SK-N-SH (cell line): ENCODE results near the gene BCO1. TPM values are rescaled to one million over a fixed set of nuclear protein-coding genes. Genes with fewer than 3 reads are reported as not detected.

Source experiments
- CTCF ChIA-PET: fragments of 300-600, 350-600 bp; formaldehyde crosslinking; extraction: SDS; loops from one replicate; lab custom pipeline; 2021; lab: Yijun Ruan, JAX
- POLR2A ChIA-PET: fragments of 350-600 bp; sonication (Branson Sonifier 250); formaldehyde crosslinking; extraction: SDS; loops from one replicate; lab custom pipeline; 2020; ENCODE audit warnings: antibody characterized with exemption, inconsistent platforms; lab: Yijun Ruan, JAX
- DNase-seq: peaks from one replicate; pipeline ENCODE4 v3.0.0; 2012
- H2AFZ ChIP-seq: fragments of 200-600 bp; sonication (generic); 2 replicates; pipeline ENCODE4 v1.8.1; 2016; ENCODE audit warnings: antibody characterized with exemption, mild to moderate bottlenecking, low read depth
- H3F3A ChIP-seq: fragments of 200-600 bp; sonication (generic); replicated peaks from 2 replicates; pipeline ENCODE3; 2016; ENCODE audit warnings: antibody characterized with exemption, mild to moderate bottlenecking; ENCODE audit not compliant: insufficient read depth
- H3K27ac ChIP-seq, 2 experiments: fragments of 200-500 bp in 1 of 2; fragments of 200-600 bp in 1 of 2; sonication (Bioruptor generic) in 1 of 2; sonication (generic), shearing (Covaris generic) in 1 of 2; 2 replicates each; pipeline versions ENCODE4 v1.5.1 to v1.6.1; 2014 to 2016; ENCODE audit warnings: low read depth in 2 of 2, inconsistent platforms in 1 of 2, low read length in 1 of 2, mild to moderate bottlenecking in 1 of 2, mixed read lengths in 1 of 2
- H3K27me3 ChIP-seq: fragments of 200-600 bp; sonication (generic), shearing (Covaris generic); 2 replicates; pipeline ENCODE4 v1.6.1; 2016; ENCODE audit warnings: mixed run types; ENCODE audit not compliant: insufficient read depth
- H3K36me3 ChIP-seq, 2 experiments: fragments of 200-500 bp in 1 of 2; fragments of 200-600 bp in 1 of 2; sonication (Bioruptor generic) in 1 of 2; sonication (generic) in 1 of 2; replicated peaks in 1 of 2; 2 replicates each; pipeline versions ENCODE3 to v1.5.1; 2014 to 2016; ENCODE audit warnings: low read length in 1 of 2, mild to moderate bottlenecking in 1 of 2; ENCODE audit not compliant: insufficient read depth in 2 of 2, control insufficient read depth in 1 of 2
- H3K4me1 ChIP-seq, 2 experiments: fragments of 200-500 bp in 1 of 2; fragments of 200-600 bp in 1 of 2; sonication (Bioruptor generic) in 1 of 2; sonication (generic), shearing (Covaris generic) in 1 of 2; 2 replicates each; pipeline versions ENCODE4 v1.5.1 to v1.6.1; 2014 to 2016; ENCODE audit warnings: low read depth in 1 of 2, low read length in 1 of 2, mixed run types in 1 of 2; ENCODE audit not compliant: insufficient read depth in 2 of 2, control insufficient read depth in 1 of 2
- H3K4me2 ChIP-seq: fragments of 200-600 bp; sonication (generic), shearing (Covaris generic); 2 replicates; pipeline ENCODE4 v1.6.1; 2017; ENCODE audit warnings: mixed run types
- H3K4me3 ChIP-seq, 2 experiments: fragments of 200-500 bp in 1 of 2; fragments of 200-600 bp in 1 of 2; sonication (Bioruptor generic) in 1 of 2; sonication (generic), shearing (Covaris generic) in 1 of 2; 2 replicates each; pipeline versions ENCODE4 v1.5.1 to v1.8.1; 2014 to 2016; ENCODE audit warnings: low read depth in 2 of 2, inconsistent platforms in 1 of 2, low read length in 1 of 2, mild to moderate bottlenecking in 1 of 2, mixed read lengths in 1 of 2, moderate library complexity in 1 of 2
- H3K79me2 ChIP-seq: fragments of 200-600 bp; sonication (generic); 2 replicates; pipeline ENCODE4 v1.8.1; 2017; ENCODE audit warnings: mild to moderate bottlenecking; ENCODE audit not compliant: insufficient read depth
- H3K9ac ChIP-seq: fragments of 200-600 bp; sonication (generic); 2 replicates; pipeline ENCODE4 v1.6.1; 2017; ENCODE audit warnings: mixed run types
- H3K9me2 ChIP-seq: fragments of 200-600 bp; sonication (generic); 2 replicates; pipeline ENCODE4 v1.6.1; 2017; ENCODE audit warnings: mixed run types
- H3K9me3 ChIP-seq: fragments of 200-600 bp; sonication (generic); 2 replicates; pipeline ENCODE4 v1.6.1; 2017; ENCODE audit warnings: mixed run types, mild to moderate bottlenecking, moderate library complexity
- H4K20me1 ChIP-seq: fragments of 200-600 bp; sonication (generic); 2 replicates; pipeline ENCODE4 v1.6.1; 2017; ENCODE audit warnings: mild to moderate bottlenecking, mixed run types; ENCODE audit not compliant: insufficient read depth
- FOXJ3 ChIP-seq: sonication (generic); formaldehyde crosslinking; IDR thresholded peaks from 2 replicates; pipeline ENCODE4 v1.5.1; 2020; ENCODE audit warnings: mild to moderate bottlenecking, missing genetic modification reagents
- GABPA ChIP-seq: IDR thresholded peaks from 2 replicates; pipeline ENCODE4 v1.4.0; 2012; ENCODE audit warnings: low read depth, mild to moderate bottlenecking
- GATA2 ChIP-seq: sonication (generic); formaldehyde crosslinking; IDR thresholded peaks from 2 replicates; pipeline ENCODE4 v1.5.0; 2020; ENCODE audit warnings: mild to moderate bottlenecking, missing genetic modification reagents
- RCOR1 ChIP-seq: fragments of 150-350 bp; IDR thresholded peaks from 2 replicates; pipeline ENCODE4 v1.6.1; 2017; ENCODE audit warnings: antibody characterized with exemption, low read length
- RXRA ChIP-seq: IDR thresholded peaks from 2 replicates; pipeline ENCODE4 v1.4.0; 2012; ENCODE audit warnings: low read depth, mild to moderate bottlenecking, borderline replicate concordance
- WGBS: methylation state at CpG from one replicate; pipeline ENCODE4 v1.1.6; 2017; ENCODE audit warnings: low lambda C conversion rate; 5-methylcytosine and 5-hydroxymethylcytosine counted together
- polyA plus RNA-seq, 3 experiments: library from polyadenylated mRNA; depleted of rRNA; stranded (reverse); fragments of >200 nt; gene quantifications; 2 replicates each; pipeline ENCODE4 v1.2.3, GENCODE V29; 2012
- TF ChIP-seq, protein P1 (sequence below): IDR thresholded peaks from 2 replicates; pipeline ENCODE4 v1.6.1; 2012; ENCODE audit warnings: mild to moderate bottlenecking, low read depth, low read length, moderate library complexity
- TF ChIP-seq, protein P2 (sequence below): IDR thresholded peaks from 2 replicates; pipeline ENCODE4; 2012
- TF ChIP-seq, protein P3 (sequence below): fragments of 150-350 bp; IDR thresholded peaks from 2 replicates; pipeline ENCODE4 v1.6.1; 2017; ENCODE audit warnings: antibody characterized with exemption, low read length, low read depth, borderline replicate concordance
- TF ChIP-seq, protein P4 (sequence below): fragments of 150-350 bp; IDR thresholded peaks from 2 replicates; pipeline ENCODE4 v1.6.1; 2016; ENCODE audit warnings: mild to moderate bottlenecking, low read depth, low read length
- TF ChIP-seq, protein P5 (sequence below): fragments of 200-600 bp; sonication (generic); IDR thresholded peaks from 2 replicates; pipeline ENCODE4 v1.6.1; 2017; ENCODE audit warnings: antibody characterized with exemption, mild to moderate bottlenecking, moderate library complexity

The BCO1 gene
- polyA plus RNA-seq, 1 of the 3 experiments (the other 2 are of a cell fraction): 0.02 TPM

DNA sequence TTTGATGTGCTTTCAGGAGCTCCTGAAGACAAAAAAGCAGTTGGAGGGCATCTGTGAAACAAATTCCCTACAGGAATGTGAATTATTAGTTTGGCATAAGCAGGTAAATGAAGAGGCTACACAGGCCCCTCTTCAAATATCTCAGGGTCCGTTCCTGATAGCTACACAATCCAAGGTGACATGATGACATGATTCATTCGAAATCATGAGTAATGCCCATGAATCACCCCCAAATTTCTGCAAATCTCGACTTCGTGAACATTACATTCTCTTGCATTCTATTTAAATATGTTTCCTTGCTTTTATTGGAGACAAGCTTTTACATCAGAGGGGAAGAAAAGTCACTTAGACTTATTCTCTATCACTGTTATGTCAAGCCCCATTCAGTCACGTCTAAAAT lies 98.6 kb downstream of the BCO1 start:
- Histone ChIP-seq H4K20me1 (no peaks in the 10 kb centered on the region), H3K9me3 (no peaks in the 10 kb centered on the region), H3K27me3 (no peaks in the 10 kb centered on the region), H3F3A (no peaks in the 10 kb centered on the region), H3K9me2 (no peaks in the 10 kb centered on the region), H3K79me2 (peaks cover 22% of the 10 kb centered on the region; the same call in 1 of the 2 replicates), H3K4me2 (no peak overlapping the region), H2AFZ (no peak overlapping the region), H3K36me3 (peaks cover 0 to 3% of the 10 kb centered on the region in 2 experiments), H3K9ac (no peak overlapping the region), H3K27ac (no peak overlapping the region), H3K4me1 (no peaks in the 10 kb centered on the region), H3K4me3 (no peak overlapping the region)
- TF ChIP-seq, protein P1, sequence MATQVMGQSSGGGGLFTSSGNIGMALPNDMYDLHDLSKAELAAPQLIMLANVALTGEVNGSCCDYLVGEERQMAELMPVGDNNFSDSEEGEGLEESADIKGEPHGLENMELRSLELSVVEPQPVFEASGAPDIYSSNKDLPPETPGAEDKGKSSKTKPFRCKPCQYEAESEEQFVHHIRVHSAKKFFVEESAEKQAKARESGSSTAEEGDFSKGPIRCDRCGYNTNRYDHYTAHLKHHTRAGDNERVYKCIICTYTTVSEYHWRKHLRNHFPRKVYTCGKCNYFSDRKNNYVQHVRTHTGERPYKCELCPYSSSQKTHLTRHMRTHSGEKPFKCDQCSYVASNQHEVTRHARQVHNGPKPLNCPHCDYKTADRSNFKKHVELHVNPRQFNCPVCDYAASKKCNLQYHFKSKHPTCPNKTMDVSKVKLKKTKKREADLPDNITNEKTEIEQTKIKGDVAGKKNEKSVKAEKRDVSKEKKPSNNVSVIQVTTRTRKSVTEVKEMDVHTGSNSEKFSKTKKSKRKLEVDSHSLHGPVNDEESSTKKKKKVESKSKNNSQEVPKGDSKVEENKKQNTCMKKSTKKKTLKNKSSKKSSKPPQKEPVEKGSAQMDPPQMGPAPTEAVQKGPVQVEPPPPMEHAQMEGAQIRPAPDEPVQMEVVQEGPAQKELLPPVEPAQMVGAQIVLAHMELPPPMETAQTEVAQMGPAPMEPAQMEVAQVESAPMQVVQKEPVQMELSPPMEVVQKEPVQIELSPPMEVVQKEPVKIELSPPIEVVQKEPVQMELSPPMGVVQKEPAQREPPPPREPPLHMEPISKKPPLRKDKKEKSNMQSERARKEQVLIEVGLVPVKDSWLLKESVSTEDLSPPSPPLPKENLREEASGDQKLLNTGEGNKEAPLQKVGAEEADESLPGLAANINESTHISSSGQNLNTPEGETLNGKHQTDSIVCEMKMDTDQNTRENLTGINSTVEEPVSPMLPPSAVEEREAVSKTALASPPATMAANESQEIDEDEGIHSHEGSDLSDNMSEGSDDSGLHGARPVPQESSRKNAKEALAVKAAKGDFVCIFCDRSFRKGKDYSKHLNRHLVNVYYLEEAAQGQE: no peak
- TF ChIP-seq GABPA (no peak), RCOR1 (no peak), RXRA (no peak), FOXJ3 (CRISPR knock-in tag) (no peak), GATA2 (CRISPR knock-in tag) (no peak)
- TF ChIP-seq, protein P2, sequence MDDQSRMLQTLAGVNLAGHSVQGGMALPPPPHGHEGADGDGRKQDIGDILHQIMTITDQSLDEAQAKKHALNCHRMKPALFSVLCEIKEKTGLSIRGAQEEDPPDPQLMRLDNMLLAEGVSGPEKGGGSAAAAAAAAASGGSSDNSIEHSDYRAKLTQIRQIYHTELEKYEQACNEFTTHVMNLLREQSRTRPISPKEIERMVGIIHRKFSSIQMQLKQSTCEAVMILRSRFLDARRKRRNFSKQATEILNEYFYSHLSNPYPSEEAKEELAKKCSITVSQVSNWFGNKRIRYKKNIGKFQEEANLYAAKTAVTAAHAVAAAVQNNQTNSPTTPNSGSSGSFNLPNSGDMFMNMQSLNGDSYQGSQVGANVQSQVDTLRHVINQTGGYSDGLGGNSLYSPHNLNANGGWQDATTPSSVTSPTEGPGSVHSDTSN: no peak
- TF ChIP-seq, protein P3, sequence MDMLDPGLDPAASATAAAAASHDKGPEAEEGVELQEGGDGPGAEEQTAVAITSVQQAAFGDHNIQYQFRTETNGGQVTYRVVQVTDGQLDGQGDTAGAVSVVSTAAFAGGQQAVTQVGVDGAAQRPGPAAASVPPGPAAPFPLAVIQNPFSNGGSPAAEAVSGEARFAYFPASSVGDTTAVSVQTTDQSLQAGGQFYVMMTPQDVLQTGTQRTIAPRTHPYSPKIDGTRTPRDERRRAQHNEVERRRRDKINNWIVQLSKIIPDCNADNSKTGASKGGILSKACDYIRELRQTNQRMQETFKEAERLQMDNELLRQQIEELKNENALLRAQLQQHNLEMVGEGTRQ: no peak
- TF ChIP-seq, protein P4, sequence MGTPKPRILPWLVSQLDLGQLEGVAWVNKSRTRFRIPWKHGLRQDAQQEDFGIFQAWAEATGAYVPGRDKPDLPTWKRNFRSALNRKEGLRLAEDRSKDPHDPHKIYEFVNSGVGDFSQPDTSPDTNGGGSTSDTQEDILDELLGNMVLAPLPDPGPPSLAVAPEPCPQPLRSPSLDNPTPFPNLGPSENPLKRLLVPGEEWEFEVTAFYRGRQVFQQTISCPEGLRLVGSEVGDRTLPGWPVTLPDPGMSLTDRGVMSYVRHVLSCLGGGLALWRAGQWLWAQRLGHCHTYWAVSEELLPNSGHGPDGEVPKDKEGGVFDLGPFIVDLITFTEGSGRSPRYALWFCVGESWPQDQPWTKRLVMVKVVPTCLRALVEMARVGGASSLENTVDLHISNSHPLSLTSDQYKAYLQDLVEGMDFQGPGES: no peak
- TF ChIP-seq, protein P5, sequence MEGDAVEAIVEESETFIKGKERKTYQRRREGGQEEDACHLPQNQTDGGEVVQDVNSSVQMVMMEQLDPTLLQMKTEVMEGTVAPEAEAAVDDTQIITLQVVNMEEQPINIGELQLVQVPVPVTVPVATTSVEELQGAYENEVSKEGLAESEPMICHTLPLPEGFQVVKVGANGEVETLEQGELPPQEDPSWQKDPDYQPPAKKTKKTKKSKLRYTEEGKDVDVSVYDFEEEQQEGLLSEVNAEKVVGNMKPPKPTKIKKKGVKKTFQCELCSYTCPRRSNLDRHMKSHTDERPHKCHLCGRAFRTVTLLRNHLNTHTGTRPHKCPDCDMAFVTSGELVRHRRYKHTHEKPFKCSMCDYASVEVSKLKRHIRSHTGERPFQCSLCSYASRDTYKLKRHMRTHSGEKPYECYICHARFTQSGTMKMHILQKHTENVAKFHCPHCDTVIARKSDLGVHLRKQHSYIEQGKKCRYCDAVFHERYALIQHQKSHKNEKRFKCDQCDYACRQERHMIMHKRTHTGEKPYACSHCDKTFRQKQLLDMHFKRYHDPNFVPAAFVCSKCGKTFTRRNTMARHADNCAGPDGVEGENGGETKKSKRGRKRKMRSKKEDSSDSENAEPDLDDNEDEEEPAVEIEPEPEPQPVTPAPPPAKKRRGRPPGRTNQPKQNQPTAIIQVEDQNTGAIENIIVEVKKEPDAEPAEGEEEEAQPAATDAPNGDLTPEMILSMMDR: no peak
- 86% methylated on average over 5 of the region's 5 CpGs for whole genome bisulfite sequencing
- POLR2A ChIA-PET: no interaction called here
- DNase-seq: no peak
- CTCF ChIA-PET: interaction anchor here (0.6 to 1.5 kb wide), 5 partner anchors 28 to 333 kb away, joined by 3 to 4 read pairs (median 3); no protein-coding TSS in a partner anchor

Other genes starting within 250 kb of the BCO1 start
- 121 and 135 TPM in 2 replicates for gene CMC2, start 231.8 kb upstream of the BCO1 start, polyA plus RNA-seq (2012; rRNA removed)
- 13.9 and 35.3 TPM in 2 replicates for gene CENPN, start 231.5 kb upstream of the BCO1 start, polyA plus RNA-seq (2012; rRNA removed)
- gene ATMIN, start 202.8 kb upstream of the BCO1 start, polyA plus RNA-seq (2012; rRNA removed): 15.3 and 20.4 TPM in 2 replicates
- gene C16orf46, start 161.5 kb upstream of the BCO1 start, polyA plus RNA-seq (2012; rRNA removed): 1.2 and 1.5 TPM in 2 replicates
- 20.7 and 21.6 TPM in 2 replicates for gene GCSH, start 142.3 kb upstream of the BCO1 start, polyA plus RNA-seq (2012; rRNA removed)
- gene GAN, start 76.3 kb downstream of the BCO1 start, polyA plus RNA-seq (2012; rRNA removed): 0.79 and 0.99 TPM in 2 replicates
- gene CMIP, start 206.1 kb downstream of the BCO1 start, polyA plus RNA-seq (2012; rRNA removed): 2.4 and 5.4 TPM in 2 replicates